ENCODE measurements around the gene DRC7. TPM values are rescaled to one million over a fixed set of nuclear protein-coding genes. Genes with fewer than 3 reads are reported as not detected.

The DRC7 gene
- total RNA-seq, 2 experiments from 2014 or later, result 0.05 TPM; not detected in 1

DNA sequence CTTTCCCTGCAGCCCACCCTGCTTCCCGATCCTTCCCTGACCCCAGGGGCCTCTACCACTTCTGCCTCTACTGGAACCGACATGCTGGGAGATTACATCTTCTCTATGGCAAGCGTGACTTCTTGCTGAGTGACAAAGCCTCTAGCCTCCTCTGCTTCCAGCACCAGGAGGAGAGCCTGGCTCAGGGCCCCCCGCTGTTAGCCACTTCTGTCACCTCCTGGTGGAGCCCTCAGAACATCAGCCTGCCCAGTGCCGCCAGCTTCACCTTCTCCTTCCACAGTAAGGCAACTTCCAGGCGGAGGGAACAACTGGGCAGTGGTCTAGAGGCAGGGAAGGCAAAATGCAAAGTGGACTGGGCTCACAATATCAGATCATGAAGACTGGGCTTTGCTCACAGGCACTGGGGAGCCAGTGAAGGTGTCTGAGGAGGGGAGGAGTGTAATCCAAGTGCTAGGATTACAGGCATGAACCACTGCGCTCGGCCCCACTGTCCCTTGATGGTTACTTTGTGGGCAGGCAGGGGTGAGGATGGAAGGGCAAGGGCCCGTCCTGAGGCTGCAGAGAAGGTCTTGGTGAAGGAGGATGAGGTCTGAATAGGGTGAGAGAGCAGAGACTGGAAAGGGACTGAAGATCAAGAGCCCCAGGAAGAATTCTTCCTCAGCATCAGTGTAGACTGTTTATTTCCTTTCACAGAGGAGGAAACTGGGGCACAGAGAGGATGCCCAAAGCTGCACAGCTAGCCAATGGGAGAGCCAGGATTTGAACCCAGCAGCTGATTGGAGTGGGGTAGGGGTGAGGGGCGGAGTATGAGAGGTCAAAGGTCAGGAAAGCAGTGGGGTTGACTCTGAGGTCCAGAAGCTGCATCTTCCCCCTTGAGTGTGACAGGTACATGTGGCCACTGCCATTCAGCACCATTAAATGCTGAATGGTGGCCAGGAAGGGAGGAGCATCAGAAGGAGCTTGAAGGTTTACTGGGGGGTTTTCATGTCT, 43.0 kb upstream of the DRC7 start:
- H3K9me3 Mint-ChIP-seq (ENCODE audit: low read depth), result no peaks in the 10 kb centered on the region
- ATAC-seq, result no peak
- no peaks in the 10 kb centered on the region for H3K27me3 Mint-ChIP-seq
- intact Hi-C loops (cut with DNase I, micrococcal nuclease), result no loop called here
- no peaks in the 10 kb centered on the region for H3K36me3 Mint-ChIP-seq (ENCODE audit: low read depth)
- CTCF ChIA-PET, result interaction anchor here (0.7 to 6.5 kb wide), 4 partner anchors 72 to 111 kb away, joined by 3 to 121 read pairs (median 9); no protein-coding TSS in a partner anchor
- peak; percentile 32 for DNase-seq
- H3K27ac Mint-ChIP-seq, result no peak overlapping the region
- POLR2A ChIA-PET, result no interaction called here
- peaks cover 19% of the 10 kb centered on the region for H3K4me1 Mint-ChIP-seq
- no peak overlapping the region for H3K4me3 Mint-ChIP-seq

DNA sequence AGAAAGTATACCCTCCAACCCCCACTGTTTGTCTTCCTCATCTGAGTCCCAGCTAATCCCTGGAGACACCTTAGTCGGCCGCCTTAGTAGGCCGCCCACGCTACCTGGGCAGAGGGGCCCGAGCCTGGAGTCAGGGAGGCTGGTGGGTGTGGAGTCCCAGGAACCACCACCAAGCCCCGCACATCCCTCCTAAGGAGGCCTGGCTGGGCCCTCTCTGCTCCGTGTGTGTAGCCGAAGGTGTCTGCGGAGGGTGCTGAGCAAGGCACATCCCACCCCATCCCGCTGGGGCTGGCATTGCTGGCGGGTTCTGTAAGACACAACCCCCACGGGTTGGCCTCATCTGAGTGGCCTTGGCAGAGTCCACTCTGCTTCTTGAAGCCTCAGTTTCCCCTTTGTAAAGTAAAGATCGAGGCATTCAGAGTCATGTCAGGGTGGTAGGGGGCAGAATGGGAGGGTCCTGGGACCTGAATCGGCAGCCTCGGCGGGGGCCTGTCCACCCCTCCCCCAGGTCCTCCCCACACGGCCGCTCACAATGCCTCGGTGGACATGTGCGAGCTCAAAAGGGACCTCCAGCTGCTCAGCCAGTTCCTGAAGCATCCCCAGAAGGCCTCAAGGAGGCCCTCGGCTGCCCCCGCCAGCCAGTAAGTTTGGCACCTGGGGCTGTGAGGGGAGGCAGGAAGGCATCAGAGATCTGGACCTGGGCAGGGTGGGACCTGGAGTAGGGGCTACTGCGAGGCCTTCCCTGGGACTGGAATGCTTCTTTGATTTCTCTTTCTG, 41.7 kb upstream of the DRC7 start:
- intact Hi-C loops (cut with DNase I, micrococcal nuclease), result no loop called here
- ChIA-PET CTCF (interaction anchor here (0.6 to 1.9 kb wide), 5 partner anchors 18 to 77 kb away, joined by 3 to 15 read pairs (median 3); no protein-coding TSS in a partner anchor), POLR2A (no interaction called here)
- Mint-ChIP-seq H3K4me1 (peaks cover 18% of the 10 kb centered on the region), H3K27me3 (no peaks in the 10 kb centered on the region), H3K9me3 (ENCODE audit: low read depth) (no peaks in the 10 kb centered on the region), H3K36me3 (ENCODE audit: low read depth) (no peaks in the 10 kb centered on the region), H3K4me3 (no peak overlapping the region), H3K27ac (no peak overlapping the region)
- DNase-seq (no peak), ATAC-seq (no peak)

GRCh38 chr16:57653936-57654335, 40.7 kb upstream of the DRC7 start:
- no peaks in the 10 kb centered on the region for H3K27me3 Mint-ChIP-seq
- ChIA-PET CTCF (interaction anchor here (0.7 kb wide), 1 partner anchor 22 kb away, joined by 3 read pairs; no protein-coding TSS in a partner anchor), POLR2A (no interaction called here)
- DNase-seq, result no peak
- no peaks in the 10 kb centered on the region for H3K9me3 Mint-ChIP-seq (ENCODE audit: low read depth)
- no peaks in the 10 kb centered on the region for H3K36me3 Mint-ChIP-seq (ENCODE audit: low read depth)
- intact Hi-C loops (cut with DNase I, micrococcal nuclease), result no loop called here
- no peak overlapping the region for H3K4me3 Mint-ChIP-seq
- no peak overlapping the region for H3K27ac Mint-ChIP-seq
- H3K4me1 Mint-ChIP-seq, result peaks cover 7% of the 10 kb centered on the region
- ATAC-seq, result no peak

GRCh38 chr16:57656342-57656955, 38.2 kb upstream of the DRC7 start:
- ATAC-seq (no peak), DNase-seq (no peak)
- peaks cover 7% of the 10 kb centered on the region for H3K4me1 Mint-ChIP-seq
- ChIA-PET CTCF (no interaction called here), POLR2A (no interaction called here)
- H3K4me3 Mint-ChIP-seq, result no peak overlapping the region
- no peak overlapping the region for H3K27ac Mint-ChIP-seq
- H3K9me3 Mint-ChIP-seq (ENCODE audit: low read depth), result no peaks in the 10 kb centered on the region
- no peaks in the 10 kb centered on the region for H3K36me3 Mint-ChIP-seq (ENCODE audit: low read depth)
- H3K27me3 Mint-ChIP-seq, result no peaks in the 10 kb centered on the region
- intact Hi-C loops (cut with DNase I, micrococcal nuclease), result no loop called here

DNA sequence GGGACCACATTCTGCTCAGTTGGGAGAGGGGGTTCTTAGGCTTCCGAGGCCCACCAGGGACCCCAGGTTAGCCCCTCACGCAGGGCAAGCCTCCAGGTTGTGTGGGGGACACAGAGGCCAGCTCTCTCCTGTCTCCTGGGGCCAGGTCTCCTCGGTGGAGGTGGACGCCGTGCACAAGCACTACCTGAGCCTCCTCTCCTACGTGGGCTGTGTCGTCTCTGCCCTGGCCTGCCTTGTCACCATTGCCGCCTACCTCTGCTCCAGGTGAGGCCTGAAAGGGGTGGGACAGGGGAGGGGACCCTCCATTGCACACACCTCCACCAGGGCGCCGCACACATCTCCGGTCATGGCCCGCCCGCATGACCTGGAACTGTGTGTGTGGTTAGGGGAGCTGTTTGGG, 37.4 kb upstream of the DRC7 start:
- CTCF ChIA-PET, result no interaction called here
- POLR2A ChIA-PET, result no interaction called here
- intact Hi-C loops (cut with DNase I, micrococcal nuclease), result no loop called here
- DNase-seq (no peak), ATAC-seq (no peak)
- Mint-ChIP-seq H3K4me3 (no peak overlapping the region), H3K4me1 (no peaks in the 10 kb centered on the region), H3K27me3 (no peaks in the 10 kb centered on the region), H3K9me3 (ENCODE audit: low read depth) (no peaks in the 10 kb centered on the region), H3K36me3 (ENCODE audit: low read depth) (no peaks in the 10 kb centered on the region), H3K27ac (no peak overlapping the region)

DNA sequence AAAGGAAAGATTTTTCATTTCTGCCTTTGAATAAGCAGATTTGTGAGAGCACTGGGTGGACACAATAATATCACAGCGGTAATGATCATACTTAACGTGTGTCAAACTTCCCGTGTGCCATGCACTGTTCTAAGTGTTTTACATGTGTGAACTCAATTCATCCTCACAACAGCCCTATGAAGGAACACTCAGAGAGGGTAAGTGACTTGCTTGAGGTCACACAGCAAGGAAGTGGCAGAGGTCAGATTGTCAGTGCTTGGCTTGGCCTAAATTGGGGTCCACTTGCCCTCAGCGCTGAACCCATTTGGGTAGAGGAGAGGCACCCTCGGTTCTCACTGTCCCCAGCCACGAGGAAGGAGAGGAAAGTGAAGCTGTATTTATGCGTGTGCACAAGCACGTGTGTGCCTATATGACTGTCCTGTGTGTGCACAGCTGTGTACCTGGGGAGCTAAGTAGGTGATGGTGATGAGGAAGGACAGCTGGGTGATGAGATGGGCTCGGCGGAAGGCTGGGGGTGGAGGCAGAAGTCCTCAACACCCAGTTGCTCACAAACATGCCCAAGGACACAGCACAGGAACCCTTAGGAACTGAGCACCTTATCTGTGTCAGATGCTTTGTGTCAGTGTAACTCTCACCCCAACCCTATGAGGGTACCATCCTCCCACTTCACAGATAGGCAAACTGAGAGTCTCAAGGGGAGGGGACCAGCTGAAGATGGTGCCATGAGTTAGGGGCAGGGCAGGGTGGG, 36.3 kb upstream of the DRC7 start:
- DNase-seq, result no peak
- ChIA-PET POLR2A (no interaction called here), CTCF (interaction anchor here (0.8 kb wide), 1 partner anchor 63 kb away, joined by 5 read pairs; no protein-coding TSS in a partner anchor)
- Mint-ChIP-seq H3K4me3 (no peak overlapping the region), H3K9me3 (ENCODE audit: low read depth) (no peaks in the 10 kb centered on the region), H3K27me3 (no peaks in the 10 kb centered on the region), H3K27ac (no peak overlapping the region), H3K36me3 (ENCODE audit: low read depth) (no peaks in the 10 kb centered on the region), H3K4me1 (no peaks in the 10 kb centered on the region)
- intact Hi-C loops (cut with DNase I, micrococcal nuclease), result no loop called here
- no peak for ATAC-seq

DNA sequence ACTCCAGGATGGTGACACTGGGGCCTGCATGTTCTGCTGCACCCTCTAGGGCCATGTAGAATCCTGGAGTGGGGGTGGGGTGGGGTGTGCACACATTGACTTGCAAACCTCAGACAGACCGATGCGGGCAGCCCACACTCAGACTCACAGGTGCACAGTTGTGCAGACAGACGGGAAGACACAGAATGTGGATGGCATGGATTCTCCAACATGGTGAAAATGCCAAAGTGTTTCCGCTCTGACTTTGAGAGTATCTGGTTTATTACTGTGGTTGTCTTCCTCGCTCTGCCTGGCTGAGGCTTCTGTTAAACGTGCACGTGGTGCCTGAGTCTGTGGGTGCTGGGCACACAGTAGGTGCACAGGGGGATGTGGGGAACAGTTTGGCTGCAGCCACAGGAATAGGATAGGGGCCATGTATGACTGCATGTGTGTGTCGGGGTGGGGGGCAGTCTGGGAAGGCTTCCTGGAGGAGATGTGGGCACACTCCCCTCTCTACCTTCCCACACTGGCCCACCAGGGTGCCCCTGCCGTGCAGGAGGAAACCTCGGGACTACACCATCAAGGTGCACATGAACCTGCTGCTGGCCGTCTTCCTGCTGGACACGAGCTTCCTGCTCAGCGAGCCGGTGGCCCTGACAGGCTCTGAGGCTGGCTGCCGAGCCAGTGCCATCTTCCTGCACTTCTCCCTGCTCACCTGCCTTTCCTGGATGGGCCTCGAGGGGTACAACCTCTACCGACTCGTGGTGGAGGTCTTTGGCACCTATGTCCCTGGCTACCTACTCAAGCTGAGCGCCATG, 35.5 kb upstream of the DRC7 start:
- H3K27me3 Mint-ChIP-seq, result no peaks in the 10 kb centered on the region
- H3K36me3 Mint-ChIP-seq (ENCODE audit: low read depth), result no peaks in the 10 kb centered on the region
- H3K27ac Mint-ChIP-seq, result no peak overlapping the region
- no peak overlapping the region for H3K4me3 Mint-ChIP-seq
- no peaks in the 10 kb centered on the region for H3K4me1 Mint-ChIP-seq
- ATAC-seq, result no peak
- H3K9me3 Mint-ChIP-seq (ENCODE audit: low read depth), result no peaks in the 10 kb centered on the region
- ChIA-PET CTCF (interaction anchor here (0.8 kb wide), 1 partner anchor 64 kb away, joined by 5 read pairs; no protein-coding TSS in a partner anchor), POLR2A (no interaction called here)
- DNase-seq, result no peak
- intact Hi-C loops (cut with DNase I, micrococcal nuclease), result no loop called here

GRCh38 chr16:57660715-57661463, 33.7 kb upstream of the DRC7 start:
- Mint-ChIP-seq H3K4me3 (no peak overlapping the region), H3K9me3 (ENCODE audit: low read depth) (no peaks in the 10 kb centered on the region), H3K36me3 (ENCODE audit: low read depth) (no peaks in the 10 kb centered on the region), H3K27ac (no peak overlapping the region), H3K4me1 (no peaks in the 10 kb centered on the region), H3K27me3 (no peaks in the 10 kb centered on the region)
- DNase-seq (no peak), ATAC-seq (no peak)
- POLR2A ChIA-PET, result no interaction called here
- CTCF ChIA-PET, result interaction anchor here (1.0 kb wide), 1 partner anchor 12 kb away, joined by 3 read pairs; no protein-coding TSS in a partner anchor
- intact Hi-C loops (cut with DNase I, micrococcal nuclease), result no loop called here

GRCh38 chr16:57661510-57661909, 33.1 kb upstream of the DRC7 start:
- CTCF ChIA-PET, result interaction anchor here (1.0 kb wide), 1 partner anchor 11 kb away, joined by 3 read pairs; no protein-coding TSS in a partner anchor
- H3K4me1 Mint-ChIP-seq, result no peaks in the 10 kb centered on the region
- POLR2A ChIA-PET, result no interaction called here

More at GRCh38 chr16:57661510-57661909, 33.1 kb upstream of the DRC7 start:
- no peaks in the 10 kb centered on the region for H3K36me3 Mint-ChIP-seq (ENCODE audit: low read depth)
- H3K4me3 Mint-ChIP-seq, result no peak overlapping the region
- no peak overlapping the region for H3K27ac Mint-ChIP-seq
- H3K27me3 Mint-ChIP-seq, result no peaks in the 10 kb centered on the region
- no peaks in the 10 kb centered on the region for H3K9me3 Mint-ChIP-seq (ENCODE audit: low read depth)
- no peak for ATAC-seq
- no peak for DNase-seq
- intact Hi-C loops (cut with DNase I, micrococcal nuclease), result no loop called here

All from activated CD4-positive, alpha-beta T cell treated with anti-CD3 and anti-CD28 coated beads for 36 hours (primary cell).